Left renal cortex interstitium (tissue), 4 donors: ENCODE measurements around the gene CD44. TPM values are rescaled to one million over a fixed set of nuclear protein-coding genes. Genes with fewer than 3 reads are reported as not detected.

ENCODE experiments used
- DNase-seq, 4 donors: peaks; one replicate each; pipeline ENCODE4 v3.0.0-alpha.2; 2013; ENCODE audit warnings: low read depth in 4 of 4, low spot score in 2 of 4, missing footprints in 1 of 4
- polyA plus RNA-seq, 4 donors: library from polyadenylated mRNA; unstranded; fragments of 120-200 nt; gene quantifications; one replicate each; pipeline ENCODE4 v1.2.1, GENCODE V29; 2013; ENCODE audit not compliant: insufficient read length in 4 of 4

CD44 gene
- polyA plus RNA-seq, 4 donors, result 10.2 to 20.3 (median 10.7) TPM

GRCh38 chr11:35281169-35281688 lies 142.3 kb downstream of the CD44 start:
- no peak for DNase-seq

Other genes starting within 250 kb of the CD44 start
- 10 to 100 TPM; 35.4 to 53.8 (median 37.4) TPM for gene APIP, start 222.8 kb upstream of the CD44 start, polyA plus RNA-seq
- 10 to 100 TPM; 33.1 to 41.6 (median 39.2) TPM for gene PDHX, start 222.6 kb upstream of the CD44 start, polyA plus RNA-seq